Measurements from ENCODE around the gene TUBA1B.

The TUBA1B gene

GRCh38 chr12:49126852-49127763 is 4.1 kb downstream of the TUBA1B start:
- no peak for DNase-seq

GRCh38 chr12:49121047-49121696 is 10.0 kb downstream of the TUBA1B start:
- DNase-seq: peak; percentile 36

- DNase-seq: no peak
Observed at GRCh38 chr12:49111206-49111605, 20.0 kb downstream of the TUBA1B start.

- DNase-seq: peak; percentile 97
Observed at GRCh38 chr12:49110464-49111155, 20.6 kb downstream of the TUBA1B start, which contains the start of gene LMBR1L. Gene LMBR1L, minus strand, starts transcription at chr12:49110847. Its CDS starts 292 bp downstream, at chr12:49110555.

- DNase-seq: peak; percentile 43
Observed at GRCh38 chr12:49109641-49110463, 21.3 kb downstream of the TUBA1B start.

- no peak for DNase-seq
Observed at GRCh38 chr12:49108958-49109404, 22.2 kb downstream of the TUBA1B start.

- DNase-seq: no peak
Observed at GRCh38 chr12:49105504-49106084, 25.6 kb downstream of the TUBA1B start.

GRCh38 chr12:49104822-49105221 is 26.4 kb downstream of the TUBA1B start:
- DNase-seq: no peak

- no peak for DNase-seq
Observed at GRCh38 chr12:49100380-49100779, 30.8 kb downstream of the TUBA1B start.

GRCh38 chr12:49098703-49099102 is 32.5 kb downstream of the TUBA1B start:
- DNase-seq: no peak

GRCh38 chr12:49098035-49098451 is 33.2 kb downstream of the TUBA1B start:
- DNase-seq: no peak

- DNase-seq: no peak
Observed at GRCh38 chr12:49097381-49097780, 33.8 kb downstream of the TUBA1B start.

GRCh38 chr12:49094975-49095365 is 36.2 kb downstream of the TUBA1B start:
- no peak for DNase-seq

- DNase-seq: peak; percentile 60
Observed at GRCh38 chr12:49094160-49094974, 36.8 kb downstream of the TUBA1B start, which contains the start of gene DHH. Gene DHH, minus strand, starts transcription at chr12:49094801. Its CDS starts 289 bp downstream, at chr12:49094512.

- peak; percentile 75 for DNase-seq
Observed at GRCh38 chr12:49093792-49094159, 37.4 kb downstream of the TUBA1B start.

GRCh38 chr12:49092816-49093406 is 38.3 kb downstream of the TUBA1B start:
- no peak for DNase-seq

- no peak for DNase-seq
Observed at GRCh38 chr12:49092086-49092815, 38.9 kb downstream of the TUBA1B start.

GRCh38 chr12:49091836-49092085 is 39.4 kb downstream of the TUBA1B start:
- no peak for DNase-seq

GRCh38 chr12:49091056-49091835 is 39.9 kb downstream of the TUBA1B start:
- no peak for DNase-seq

Measured in DMS79 treated with DMSO at 0.1 percent for 48 hours (cell line).